Heart right ventricle (tissue), 16 donors: ENCODE measurements around the gene LCMT1. TPM values are rescaled to one million over a fixed set of nuclear protein-coding genes. Genes with fewer than 3 reads are reported as not detected.
"Not testable (repeated sequence)": the region's sequence is repeated elsewhere in the genome, so short reads cannot be mapped to it uniquely, and the experiment has no call there.

Source experiments
- ATAC-seq, 8 donors: fragments of 200-7000 bp; cut with Tn5 transposase; one replicate each; pipeline ENCODE4 v1.9.1; 2020; ENCODE audit warnings: mild to moderate bottlenecking in 8 of 8, moderate library complexity in 8 of 8, moderate number of reproducible peaks in 1 of 8
- DNase-seq, 2 donors: peaks; one replicate each; pipeline ENCODE4 v3.0.0-alpha.2; 2020
- H3K27ac ChIP-seq, 10 donors: fragments of 200-600 bp; sonication (generic) in 2 of 10; one replicate each; pipeline versions ENCODE4 v1.5.0 to v1.8.0; 2020 to 2022; ENCODE audit warnings: mild to moderate bottlenecking in 3 of 10
- H3K27me3 ChIP-seq, 7 donors: fragments of 200-600 bp; one replicate each; pipeline ENCODE4 v1.8.0; 2021 to 2022; ENCODE audit warnings: mild to moderate bottlenecking in 2 of 7
- H3K36me3 ChIP-seq, 9 donors: fragments of 200-600 bp; sonication (generic) in 1 of 9; one replicate each; pipeline versions ENCODE4 v1.5.0 to v1.8.0; 2020 to 2022; ENCODE audit warnings: mild to moderate bottlenecking in 2 of 9
- H3K4me1 ChIP-seq, 9 donors: fragments of 200-600 bp; sonication (generic) in 1 of 9; one replicate each; pipeline versions ENCODE4 v1.5.0 to v1.8.0; 2020 to 2022; ENCODE audit warnings: mild to moderate bottlenecking in 4 of 9
- H3K4me3 ChIP-seq, 10 donors: fragments of 200-600 bp; sonication (generic) in 2 of 10; one replicate each; pipeline versions ENCODE4 v1.5.0 to v1.8.0; 2020 to 2022; ENCODE audit warnings: mild to moderate bottlenecking in 7 of 10, moderate library complexity in 2 of 10
- H3K9me3 ChIP-seq, 11 donors: fragments of 200-600 bp in 10 of 11; sonication (generic) in 2 of 11; one replicate each; pipeline versions ENCODE4 v1.5.0 to v1.8.0; 2013 to 2022; ENCODE audit warnings: mild to moderate bottlenecking in 2 of 11, control low read depth in 1 of 11, moderate library complexity in 1 of 11
- WGBS, 2 donors: extraction: QIAGEN DNeasy Blood & Tissue Kit; methylation state at CpG; one replicate each; pipeline ENCODE4 v1.1.7; 2013; ENCODE audit warnings: inconsistent platforms in 1 of 2; 5-methylcytosine and 5-hydroxymethylcytosine counted together
- intact Hi-C, 10 donors: fragments of 100-400 bp; cut with DNase I; formaldehyde crosslinking; loops; one replicate each; pipeline versions ENCODE4 v1.11.1 to v1.14.2; 2022
- polyA plus RNA-seq, 2 donors: library from polyadenylated mRNA; stranded (reverse); fragments of 200-250 nt; gene quantifications; one replicate each; pipeline ENCODE4 v1.2.3, GENCODE V29; 2013
- total RNA-seq, 10 donors: library from RNA; stranded (reverse); fragmentation: NEBNext Ultra II Directional in 3 of 10; extraction: Animal tissue kit (Norgen Biotek cat#: 25700) in 3 of 10; gene quantifications; one replicate each; pipeline versions ENCODE4 v1.2.1 to v1.2.4, GENCODE V29; 2021 to 2023
- TF ChIP-seq, protein P1 (sequence below), 9 donors: fragments of 200-600 bp; sonication (generic) in 2 of 9; IDR thresholded peaks; one replicate each; pipeline versions ENCODE4 v1.5.0 to v1.8.0; 2021 to 2022; ENCODE audit warnings: antibody characterized with exemption in 9 of 9, mild to moderate bottlenecking in 5 of 9, moderate library complexity in 1 of 9
- donor health status: Arrhythmogenic right ventricular cardiomyopathy.
- donor health status: ischemic (EF 13 %, LVEDD 7.1; RV severe dilation, severe dysfunction).
- donor health status: healthy with polysubstance abuse.
- donor health status: DM: no; HTN: yes; CAD: no.
- donor health status: DM: no; HTN: no; CAD: no.
- donor health status: ischemic (EF 25% LVEDD 6.9; RV normal size, moderate dysfunction).
- donor health status: ischemic (EF 25% LVEDD 5.7; RV mildly dilated, moderate dysfunction).
- donor health status: healthy.
- donor health status: DM: yes; HTN: yes; CAD: no.
- donor health status: Ischemic cardiomyopathy.
- donor health status: ischemic (EF 35%, LVEDD 5.7; RV mildly dilated, moderate dysfunction).
- donor health status: nonischemic (EF 11% LVEDD 7.7; RV severe dilation, severe dysfunction).
- donor health status: DM: yes; HTN: yes; CAD: no.
- donor health status: PGD.
- donor health status: ischemic (EF 29% LVEDD 5.4; RV normal size, mild dysfunction).
- donor health status: nonischemic (EF 23%, LVEDD 6.1; RV moderate dilation, normal function).

LCMT1 gene
- total and polyA plus RNA-seq, 12 donors: 36.2 to 49.1 (median 44.2) TPM

- Histone ChIP-seq H3K27ac (no peak overlapping the region), H3K27me3 (no peaks in the 10 kb centered on the region), H3K4me3 (no peak overlapping the region), H3K36me3 (peaks cover 0 to 100% (median 67%) of the 10 kb centered on the region in 9 donors), H3K4me1 (no peaks in the 10 kb centered on the region), H3K9me3 (no peaks in the 10 kb centered on the region)
- TF ChIP-seq, protein P1, sequence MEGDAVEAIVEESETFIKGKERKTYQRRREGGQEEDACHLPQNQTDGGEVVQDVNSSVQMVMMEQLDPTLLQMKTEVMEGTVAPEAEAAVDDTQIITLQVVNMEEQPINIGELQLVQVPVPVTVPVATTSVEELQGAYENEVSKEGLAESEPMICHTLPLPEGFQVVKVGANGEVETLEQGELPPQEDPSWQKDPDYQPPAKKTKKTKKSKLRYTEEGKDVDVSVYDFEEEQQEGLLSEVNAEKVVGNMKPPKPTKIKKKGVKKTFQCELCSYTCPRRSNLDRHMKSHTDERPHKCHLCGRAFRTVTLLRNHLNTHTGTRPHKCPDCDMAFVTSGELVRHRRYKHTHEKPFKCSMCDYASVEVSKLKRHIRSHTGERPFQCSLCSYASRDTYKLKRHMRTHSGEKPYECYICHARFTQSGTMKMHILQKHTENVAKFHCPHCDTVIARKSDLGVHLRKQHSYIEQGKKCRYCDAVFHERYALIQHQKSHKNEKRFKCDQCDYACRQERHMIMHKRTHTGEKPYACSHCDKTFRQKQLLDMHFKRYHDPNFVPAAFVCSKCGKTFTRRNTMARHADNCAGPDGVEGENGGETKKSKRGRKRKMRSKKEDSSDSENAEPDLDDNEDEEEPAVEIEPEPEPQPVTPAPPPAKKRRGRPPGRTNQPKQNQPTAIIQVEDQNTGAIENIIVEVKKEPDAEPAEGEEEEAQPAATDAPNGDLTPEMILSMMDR (IDR thresholded peaks at IDR 0.05): no peak
- WGBS, 2 donors: 78 to 81% methylated on average over 5 of the region's 5 CpGs
- ATAC-seq (no peak), DNase-seq (no peak)
- intact Hi-C loops: no loop called here
These were observed 53.7 kb downstream of the LCMT1 start for GRCh38 chr16:25165284-25165683.

DNA sequence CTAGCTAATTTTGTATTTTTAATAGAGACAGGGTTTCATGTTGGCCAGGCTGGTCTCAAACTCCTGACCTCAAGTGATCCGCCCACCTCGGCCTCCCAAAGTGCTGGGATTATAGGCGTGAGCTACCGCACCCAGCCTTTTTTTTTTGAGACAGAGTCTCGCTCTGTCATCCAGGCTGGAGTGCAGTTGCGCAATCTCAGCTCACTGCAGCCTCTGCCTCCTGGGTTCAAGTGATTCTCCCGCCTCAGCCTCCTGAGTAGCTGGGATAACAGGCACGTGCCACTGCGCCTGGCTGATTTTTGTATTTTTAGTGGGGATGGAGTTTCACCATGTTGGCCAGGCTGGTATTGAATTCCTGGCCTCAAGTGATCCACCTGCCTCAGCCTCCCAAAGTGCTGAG lies 56.4 kb downstream of the LCMT1 start:
- H3K36me3 ChIP-seq: peaks cover 0 to 100% (median 84%) of the 10 kb centered on the region in 9 donors
- H3K27ac ChIP-seq, H3K9me3 ChIP-seq, intact Hi-C loops, ATAC-seq, H3K27me3 ChIP-seq, DNase-seq, H3K4me1 ChIP-seq, H3K4me3 ChIP-seq: not testable (repeated sequence)
- WGBS, 2 donors: 97 to 99% methylated on average over 9 of the region's 9 CpGs

GRCh38 chr16:25171390-25171789 lies 59.8 kb downstream of the LCMT1 start:
- H3K9me3 ChIP-seq: no peaks in the 10 kb centered on the region
- peaks cover 0 to 100% (median 57%) of the 10 kb centered on the region in 9 donors for H3K36me3 ChIP-seq
- ATAC-seq (no peak), DNase-seq (no peak)
- intact Hi-C loops: loop anchor here in 1 of 10 donors (10.0 kb wide), 1 partner anchor 57 kb away; the partner anchor contains the start of gene LCMT1
- H3K4me3 ChIP-seq: no peak overlapping the region
- H3K4me1 ChIP-seq: no peaks in the 10 kb centered on the region
- no peaks in the 10 kb centered on the region for H3K27me3 ChIP-seq
- TF ChIP-seq, protein P1 (IDR thresholded peaks at IDR 0.05): no peak
- WGBS, 2 donors: 94 to 95% methylated on average over 5 of the region's 5 CpGs
- no peak overlapping the region for H3K27ac ChIP-seq

DNA sequence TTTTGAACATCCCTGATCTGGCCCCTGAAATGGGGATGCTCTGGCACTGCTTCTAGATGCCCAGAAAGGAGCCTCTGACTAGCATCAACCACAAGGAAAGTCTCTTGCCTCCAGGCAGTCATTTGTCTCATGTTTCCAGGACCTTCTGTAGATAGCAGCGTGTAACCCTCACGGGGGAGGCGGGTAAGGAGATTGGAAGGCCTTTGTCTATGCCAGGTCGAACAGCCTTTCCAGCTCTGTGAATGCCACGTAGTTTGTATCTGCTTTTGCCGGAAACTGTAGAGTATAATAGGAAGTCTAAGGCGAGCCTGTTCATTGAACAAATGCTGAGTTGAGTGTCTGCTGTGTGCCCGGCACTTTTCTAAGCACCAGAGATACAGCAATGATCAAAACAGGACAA lies 61.3 kb downstream of the LCMT1 start:
- Histone ChIP-seq H3K36me3 (peaks cover 0 to 92% (median 43%) of the 10 kb centered on the region in 9 donors), H3K4me1 (no peaks in the 10 kb centered on the region), H3K4me3 (no peak overlapping the region), H3K9me3 (no peaks in the 10 kb centered on the region), H3K27ac (no peak overlapping the region), H3K27me3 (no peaks in the 10 kb centered on the region)
- TF ChIP-seq, protein P1 (IDR thresholded peaks at IDR 0.05): no peak
- 93% methylated on average over 8 of the region's 8 CpGs for WGBS, 2 donors
- ATAC-seq (no peak), DNase-seq (no peak)
- intact Hi-C loops: loop anchor here in 1 of 10 donors (10.0 kb wide), 1 partner anchor 58 kb away; the partner anchor contains the start of gene LCMT1

DNA sequence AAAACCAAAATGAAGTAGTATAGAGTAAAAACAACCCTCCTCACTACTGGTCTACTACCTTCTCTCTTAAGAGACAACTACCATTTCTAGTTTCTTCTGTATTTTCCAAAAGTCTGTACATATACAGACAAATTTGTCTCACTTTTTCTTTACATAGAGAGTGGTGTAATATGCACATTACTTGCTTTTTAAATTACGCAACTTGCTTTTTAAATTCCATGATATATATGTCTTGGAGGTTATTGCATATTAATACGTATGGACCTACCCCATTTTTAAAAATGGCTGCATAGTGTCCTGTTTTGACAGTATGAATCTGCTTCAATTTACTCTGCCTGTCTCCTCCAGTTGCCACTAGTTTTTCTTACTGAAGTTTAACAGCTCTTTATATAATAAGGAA lies 62.7 kb downstream of the LCMT1 start:
- no peak for DNase-seq
- TF ChIP-seq, protein P1 (IDR thresholded peaks at IDR 0.05): no peak
- ATAC-seq: no peak
- intact Hi-C loops: loop anchor here in 1 of 10 donors (10.0 kb wide), 1 partner anchor 59 kb away; the partner anchor contains the start of gene LCMT1
- Histone ChIP-seq H3K27ac (no peak overlapping the region), H3K4me3 (no peak overlapping the region), H3K9me3 (no peaks in the 10 kb centered on the region), H3K27me3 (no peaks in the 10 kb centered on the region), H3K36me3 (peaks cover 0 to 91% (median 43%) of the 10 kb centered on the region in 9 donors), H3K4me1 (no peaks in the 10 kb centered on the region)
- 95% methylated on average over 2 of the region's 2 CpGs for WGBS, 2 donors
